Measurements from ENCODE around the gene MS4A1. TPM values are rescaled to one million over a fixed set of nuclear protein-coding genes. Genes with fewer than 3 reads are reported as not detected.

MS4A1 gene
- total RNA-seq (11.1 TPM), polyA plus RNA-seq (ENCODE audit: insufficient read depth, low read depth, low replicate concordance) (not detected)
- long read RNA-seq, donor 1: 0 reads
- long read RNA-seq, donor 2: 0 reads
- long read RNA-seq, donor 3: 0 reads
- long read RNA-seq, donor 4: 0 reads
- long read RNA-seq, donor 5: 0 reads
- long read RNA-seq, donor 6: 0 reads
- long read RNA-seq, donor 7, partial matches to known transcripts: 0 of 8 reads
- long read RNA-seq, donor 7, other reads (novel, unspliced or antisense): 6 of 8 reads
- long read RNA-seq, donor 8: 0 reads
- long read RNA-seq, donor 9: 0 reads
- long read RNA-seq, donor 10, partial matches to known transcripts: 0 of 1 reads
- long read RNA-seq, donor 10, other reads (novel, unspliced or antisense): 0 of 1 reads

- no peaks in the 10 kb centered on the region for H3K27me3 ChIP-seq (ENCODE audit: control insufficient read depth, insufficient read depth, low read length)
- H3K36me3 ChIP-seq (ENCODE audit: control insufficient read depth in 2 of 3, insufficient read depth in 3 of 3, low read length in 3 of 3): no peaks in the 10 kb centered on the region
- no peaks in the 10 kb centered on the region for H3K4me1 ChIP-seq (ENCODE audit: control insufficient read depth in 2 of 3, insufficient read depth in 2 of 3, low read depth in 1 of 3, low read length in 3 of 3)
- FAIRE-seq: no peak
- intact Hi-C loops (cut with DNase I): no loop called here
- TF ChIP-seq CTCF (IDR thresholded peaks at IDR 0.05; ENCODE audit: borderline replicate concordance, extremely low read depth, insufficient read depth): no peak
- no peak within 1 kb of the TSS for H3K27ac ChIP-seq (ENCODE audit: low read depth in 2 of 2, low read length in 2 of 2)
- H3K9me3 ChIP-seq (ENCODE audit: control insufficient read depth in 2 of 3, insufficient read depth in 1 of 3, low read length in 3 of 3): no peaks in the 10 kb centered on the region
- no peak for DNase-seq
- H3K9ac ChIP-seq (ENCODE audit: low read length in 3 of 3): no peak within 1 kb of the TSS
- H3K4me3 ChIP-seq (ENCODE audit: low read length in 3 of 3): no peak within 1 kb of the TSS
These were observed at the start of gene MS4A1 for GRCh38 chr11:60455531-60456042. Gene MS4A1 (plus strand): TSS chr11:60455847. CDS start chr11:60462375, 6,528 bp downstream.

- no peak overlapping the region for H3K4me3 ChIP-seq (ENCODE audit: low read length in 3 of 3)
- no peak overlapping the region for H3K9ac ChIP-seq (ENCODE audit: low read length in 3 of 3)
- no peaks in the 10 kb centered on the region for H3K36me3 ChIP-seq (ENCODE audit: control insufficient read depth in 2 of 3, insufficient read depth in 3 of 3, low read length in 3 of 3)
- DNase-seq: no peak
- H3K27me3 ChIP-seq (ENCODE audit: control insufficient read depth, insufficient read depth, low read length): no peaks in the 10 kb centered on the region
- intact Hi-C loops (cut with DNase I): no loop called here
- no peak overlapping the region for H3K27ac ChIP-seq (ENCODE audit: low read depth in 2 of 2, low read length in 2 of 2)
- H3K9me3 ChIP-seq (ENCODE audit: control insufficient read depth in 2 of 3, insufficient read depth in 1 of 3, low read length in 3 of 3): no peaks in the 10 kb centered on the region
- no peak for TF ChIP-seq CTCF (IDR thresholded peaks at IDR 0.05; ENCODE audit: borderline replicate concordance, extremely low read depth, insufficient read depth)
- H3K4me1 ChIP-seq (ENCODE audit: control insufficient read depth in 2 of 3, insufficient read depth in 2 of 3, low read depth in 1 of 3, low read length in 3 of 3): no peaks in the 10 kb centered on the region
- FAIRE-seq: no peak
These were observed 35.6 kb upstream of the MS4A1 start for GRCh38 chr11:60420015-60420414.

GRCh38 chr11:60422609-60423008, 33.0 kb upstream of the MS4A1 start:
- TF ChIP-seq CTCF (IDR thresholded peaks at IDR 0.05; ENCODE audit: borderline replicate concordance, extremely low read depth, insufficient read depth): no peak
- Histone ChIP-seq H3K27ac (ENCODE audit: low read depth in 2 of 2, low read length in 2 of 2) (no peak overlapping the region), H3K36me3 (ENCODE audit: control insufficient read depth in 2 of 3, insufficient read depth in 3 of 3, low read length in 3 of 3) (no peaks in the 10 kb centered on the region), H3K4me3 (ENCODE audit: low read length in 3 of 3) (no peak overlapping the region), H3K27me3 (ENCODE audit: control insufficient read depth, insufficient read depth, low read length) (no peaks in the 10 kb centered on the region), H3K9me3 (ENCODE audit: control insufficient read depth in 2 of 3, insufficient read depth in 1 of 3, low read length in 3 of 3) (no peaks in the 10 kb centered on the region), H3K4me1 (ENCODE audit: control insufficient read depth in 2 of 3, insufficient read depth in 2 of 3, low read depth in 1 of 3, low read length in 3 of 3) (no peaks in the 10 kb centered on the region), H3K9ac (ENCODE audit: low read length in 3 of 3) (no peak overlapping the region)
- DNase-seq (no peak), FAIRE-seq (no peak)
- intact Hi-C loops (cut with DNase I): no loop called here
